GM21619 (cell line): ENCODE data around the gene FLNA.

Experiments used
- ATAC-seq: cut with Tn5 transposase; IDR thresholded peaks from one replicate; pipeline ENCODE4 v1.9.1; 2021; ENCODE audit not compliant: unreplicated experiment

Gene FLNA

GRCh38 chrX:154378059-154378798 is 3.8 kb upstream of the FLNA start:
- ATAC-seq = no peak

GRCh38 chrX:154376774-154377173 is 2.3 kb upstream of the FLNA start:
- ATAC-seq = no peak

DNA sequence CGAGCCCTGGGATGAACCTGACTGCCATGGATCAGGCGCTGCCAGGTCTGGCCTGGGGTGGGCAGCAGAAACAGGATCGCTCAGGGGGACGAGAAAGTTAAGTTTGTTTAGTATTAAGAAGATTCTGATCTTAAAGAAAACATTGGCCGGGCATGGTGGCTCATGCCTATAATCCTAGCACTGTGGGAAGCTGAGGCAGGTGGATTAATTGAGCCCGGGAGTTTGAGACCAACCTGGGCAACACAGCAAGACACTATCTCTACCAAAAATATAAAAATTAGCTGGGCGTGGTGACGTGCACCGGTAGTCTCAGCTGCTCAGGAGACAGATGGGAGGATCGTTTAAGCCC is 696 bp upstream of the FLNA start:
- no peak for ATAC-seq

- ATAC-seq = no peak
Measured at GRCh38 chrX:154373340-154374306, 811 bp downstream of the FLNA start.

- ATAC-seq = no peak
Measured at GRCh38 chrX:154372612-154373022, 1.8 kb downstream of the FLNA start.

DNA sequence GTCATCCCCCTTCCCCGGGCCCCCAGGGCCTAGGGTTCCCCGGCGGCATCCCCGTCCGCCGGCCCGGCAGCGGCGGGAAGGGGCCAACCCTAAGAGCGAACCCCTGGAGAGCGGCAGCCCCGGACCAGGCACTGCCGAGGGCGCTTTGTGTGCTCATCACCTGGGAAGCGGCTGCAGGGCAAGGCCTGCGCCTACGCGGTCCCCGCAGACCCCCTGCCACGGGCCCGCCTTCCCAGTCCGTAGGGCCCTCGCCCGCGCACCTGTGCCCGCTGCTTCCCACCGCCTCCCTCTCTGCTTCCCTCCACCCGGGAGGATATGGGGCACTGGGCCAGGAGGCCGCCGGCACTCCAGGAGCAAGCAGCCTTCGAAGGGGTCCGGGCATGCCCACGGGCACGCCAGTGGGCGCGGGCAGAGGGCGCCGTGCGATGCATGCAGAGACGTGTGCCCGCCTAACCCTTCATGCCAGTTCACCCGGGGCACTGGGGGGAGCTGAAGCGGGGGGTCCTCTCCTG is 2.6 kb downstream of the FLNA start:
- peak; percentile 3 for ATAC-seq

DNA sequence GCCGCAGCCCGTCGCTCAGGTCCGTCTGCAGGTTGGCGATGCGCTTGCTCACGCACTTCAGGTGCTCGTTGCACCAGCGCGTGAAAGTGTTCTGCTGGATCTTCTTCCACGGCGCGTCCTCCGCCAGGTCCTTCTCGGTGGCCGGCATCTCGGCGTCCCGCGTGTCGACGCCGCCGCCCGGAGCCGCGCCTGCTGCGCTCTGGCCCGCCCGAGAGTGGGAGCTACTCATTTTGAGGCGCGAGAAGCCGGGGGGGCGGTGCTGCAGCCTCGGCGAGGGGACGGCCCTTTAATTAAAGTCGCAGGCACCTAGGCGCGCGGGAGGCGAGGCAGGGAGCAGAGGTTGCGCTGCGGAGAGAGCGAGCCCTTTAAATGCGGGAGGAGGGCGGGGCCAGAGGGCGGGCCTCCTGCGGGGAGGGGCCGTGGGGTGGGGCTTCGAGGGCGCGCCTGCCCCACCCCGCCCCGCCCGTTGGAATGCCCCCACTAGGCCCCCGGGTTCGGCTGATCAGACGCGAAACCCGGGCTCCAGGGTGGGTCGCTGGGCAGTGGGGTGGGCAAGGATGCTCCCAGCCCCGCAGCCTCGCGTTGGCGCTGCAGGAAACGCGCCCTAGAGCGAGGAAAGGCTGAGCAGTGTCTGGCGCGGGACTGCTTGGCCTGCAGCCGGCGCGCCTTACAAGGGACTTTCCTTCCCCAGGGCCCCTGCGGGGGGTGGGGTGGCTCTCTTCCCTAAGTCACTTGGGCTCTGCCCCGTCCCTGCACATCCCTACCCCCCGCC is 3.2 kb downstream of the FLNA start:
- ATAC-seq = peak; percentile 53

- no peak for ATAC-seq
Measured at GRCh38 chrX:154370300-154371016, 4.0 kb downstream of the FLNA start.

GRCh38 chrX:154369449-154370299 is 4.8 kb downstream of the FLNA start:
- no peak for ATAC-seq

- peak; percentile 28 for ATAC-seq
Measured at GRCh38 chrX:154368630-154369448, 5.6 kb downstream of the FLNA start.

DNA sequence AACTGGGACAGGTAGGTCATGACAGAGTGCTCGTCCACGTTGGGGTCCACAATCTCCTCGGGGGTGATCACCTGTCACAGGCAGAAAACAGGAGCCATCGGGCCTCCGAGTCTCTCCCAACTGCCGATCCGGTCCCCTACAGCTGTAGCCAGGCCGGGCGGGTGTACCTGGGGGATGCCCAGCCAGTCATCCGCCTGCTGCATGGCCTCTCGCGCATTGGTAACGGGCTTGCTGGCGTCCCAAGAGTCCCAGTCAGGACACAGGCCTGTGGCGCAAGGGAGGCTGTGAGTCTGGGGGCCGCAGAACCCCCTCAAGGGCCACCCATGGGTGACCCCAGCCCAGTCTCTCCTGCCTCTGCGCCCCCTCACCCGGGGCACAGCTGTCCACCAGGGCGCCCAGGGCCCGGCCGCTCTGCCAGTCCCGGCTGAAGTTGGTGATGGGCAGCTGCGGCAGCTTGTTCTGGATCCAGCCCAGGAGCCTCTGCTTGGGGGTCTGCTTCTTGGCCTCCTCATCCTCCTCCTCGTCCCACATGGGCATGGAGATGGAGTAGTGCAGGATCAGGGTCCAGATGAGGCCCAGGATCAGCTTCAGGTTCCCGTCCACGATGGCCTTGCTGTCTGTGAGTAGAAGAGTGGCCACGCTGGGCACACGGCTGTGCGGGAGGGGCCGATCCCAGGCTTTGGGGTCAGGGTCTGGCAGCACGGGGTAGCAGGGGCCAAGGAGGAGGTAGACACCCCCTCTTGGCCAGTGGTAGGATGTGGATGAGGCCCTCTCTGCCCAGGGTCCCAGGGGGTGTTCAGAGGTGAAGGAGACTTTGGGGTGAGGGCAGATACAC is 6.7 kb downstream of the FLNA start:
- ATAC-seq = no peak

- ATAC-seq = no peak
Measured at GRCh38 chrX:154366666-154367055, 7.8 kb downstream of the FLNA start.

GRCh38 chrX:154365997-154366665 is 8.3 kb downstream of the FLNA start:
- ATAC-seq = no peak

DNA sequence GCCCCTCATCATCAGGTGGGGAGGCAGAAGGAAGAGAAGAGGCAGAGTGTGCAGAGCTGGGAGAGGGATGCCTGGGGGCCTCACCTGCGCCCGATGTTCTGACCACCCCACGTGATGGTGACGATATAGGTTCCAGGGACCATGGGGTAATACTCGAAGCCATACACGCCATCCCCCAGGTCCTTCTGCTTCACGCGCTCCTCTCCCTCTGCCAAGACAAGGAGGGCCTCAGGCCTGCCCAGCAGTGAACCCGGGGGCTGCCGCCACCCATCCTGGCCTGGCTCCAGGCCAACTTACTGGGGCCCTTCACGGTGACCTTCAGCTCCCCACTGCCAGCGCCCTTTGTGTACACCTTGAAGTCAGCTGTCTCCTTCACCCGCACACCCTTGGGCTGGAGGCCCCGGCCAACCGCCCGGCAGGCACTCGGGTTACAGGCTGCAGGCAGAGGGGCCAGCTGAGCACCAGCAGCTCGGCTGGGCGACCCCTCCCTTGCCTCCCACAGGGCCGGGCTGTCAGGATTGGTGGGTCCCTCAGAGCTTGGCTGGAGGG is 9.3 kb downstream of the FLNA start:
- ATAC-seq = no peak

DNA sequence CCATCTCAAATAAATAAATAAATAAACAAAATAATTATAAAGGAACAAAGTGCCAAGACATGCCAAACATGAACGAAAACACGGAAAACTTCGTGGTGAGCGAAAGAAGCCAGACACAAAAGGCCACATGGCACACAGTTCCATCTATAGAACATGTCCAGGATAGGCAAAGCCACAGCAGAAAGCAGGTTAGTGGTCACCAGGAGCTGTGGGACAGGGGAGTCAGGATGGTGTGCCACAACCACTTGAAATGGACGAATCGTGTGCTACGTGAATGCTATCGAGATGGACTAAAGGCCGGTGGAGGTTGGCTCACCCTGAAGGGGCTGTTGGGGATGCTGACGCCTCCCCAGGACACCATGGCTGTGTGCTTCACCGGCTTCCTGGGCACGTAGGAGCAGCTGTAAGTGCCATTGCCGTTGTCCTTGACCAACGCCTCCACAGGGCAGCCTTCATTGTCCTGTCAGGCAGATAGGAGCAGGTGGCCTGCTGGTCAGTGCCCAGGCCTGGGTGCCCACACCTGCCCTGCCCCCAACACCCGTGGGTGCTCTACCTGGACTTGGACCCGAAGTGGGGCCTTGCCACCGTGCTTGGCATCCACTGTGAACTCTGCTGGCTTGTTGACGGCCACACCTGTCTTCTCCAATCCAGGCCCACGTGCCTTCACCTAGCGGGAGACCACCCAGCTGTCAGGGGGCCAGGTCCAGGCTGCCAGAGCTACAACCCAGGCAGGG is 10.6 kb downstream of the FLNA start:
- no peak for ATAC-seq

GRCh38 chrX:154362085-154362742 is 12.2 kb downstream of the FLNA start:
- no peak for ATAC-seq
